Hepatocyte (in vitro differentiated cells): Measurements from ENCODE around the gene CHD9. TPM values are rescaled to one million over a fixed set of nuclear protein-coding genes. Genes with fewer than 3 reads are reported as not detected.
A peak's percentile ranks its signal among the peaks of the same experiment; 100 is the strongest.

ENCODE experiments used
- DNase-seq: peaks from one replicate; pipeline ENCODE4 v3.0.0-alpha.2; 2016; ENCODE audit warnings: low spot score
- H2AFZ ChIP-seq: fragments of 200-600 bp; sonication (generic); 2 replicates; pipeline ENCODE4 v1.6.0; 2016; ENCODE audit warnings: antibody characterized with exemption, mild to moderate bottlenecking
- H3K27ac ChIP-seq: fragments of 200-600 bp; sonication (generic); 2 replicates; pipeline ENCODE4 v1.5.1; 2016; ENCODE audit warnings: mild to moderate bottlenecking
- H3K27me3 ChIP-seq: fragments of 200-600 bp; sonication (generic); 2 replicates; pipeline ENCODE4 v1.6.1; 2016
- H3K36me3 ChIP-seq: fragments of 200-600 bp; sonication (generic); replicated peaks from 2 replicates; pipeline ENCODE4 v1.5.1; 2016; ENCODE audit warnings: low read depth; ENCODE audit not compliant: insufficient read depth
- H3K4me1 ChIP-seq: fragments of 200-600 bp; sonication (generic); 2 replicates; pipeline ENCODE4 v1.5.1; 2016; ENCODE audit warnings: mild to moderate bottlenecking, moderate library complexity; ENCODE audit not compliant: insufficient read depth
- H3K4me2 ChIP-seq: fragments of 200-600 bp; sonication (generic); 2 replicates; pipeline ENCODE4 v1.6.0; 2016
- H3K4me3 ChIP-seq: fragments of 200-600 bp; sonication (generic); 2 replicates; pipeline ENCODE4 v1.5.1; 2016; ENCODE audit warnings: mild to moderate bottlenecking
- H3K79me2 ChIP-seq: fragments of 200-600 bp; sonication (generic); 2 replicates; pipeline ENCODE4 v1.6.0; 2017; ENCODE audit warnings: mild to moderate bottlenecking
- H3K9me2 ChIP-seq: fragments of 200-600 bp; sonication (generic); replicated peaks from 2 replicates; pipeline ENCODE4 v1.6.0; 2017; ENCODE audit warnings: mild to moderate bottlenecking; ENCODE audit not compliant: insufficient read depth
- H3K9me3 ChIP-seq: fragments of 200-600 bp; sonication (generic); 2 replicates; pipeline ENCODE4 v1.5.1; 2016; ENCODE audit warnings: low read depth, mild to moderate bottlenecking
- H4K20me1 ChIP-seq: fragments of 200-600 bp; sonication (generic); 2 replicates; pipeline ENCODE4 v1.6.0; 2016; ENCODE audit warnings: mild to moderate bottlenecking; ENCODE audit not compliant: insufficient read depth, poor library complexity, severe bottlenecking
- CTCF ChIP-seq: fragments of 200-600 bp; sonication (generic); IDR thresholded peaks from 2 replicates; pipeline ENCODE4 v1.5.1; 2016; ENCODE audit warnings: antibody characterized with exemption, mild to moderate bottlenecking; ENCODE audit not compliant: poor library complexity
- EZH2 ChIP-seq: fragments of 200-600 bp; sonication (generic); IDR thresholded peaks from 2 replicates; pipeline ENCODE4 v1.6.1; 2016; ENCODE audit warnings: antibody characterized with exemption, mild to moderate bottlenecking, borderline replicate concordance
- EZH2phosphoT487 ChIP-seq: fragments of 200-600 bp; sonication (generic); IDR thresholded peaks from one replicate; pipeline ENCODE4 v1.6.1; 2018; ENCODE audit warnings: antibody characterized with exemption, mild to moderate bottlenecking, low read depth, moderate library complexity; ENCODE audit not compliant: unreplicated experiment, severe bottlenecking
- WGBS: methylation state at CpG from one replicate; pipeline ENCODE4 v1.1.6; 2016; ENCODE audit warnings: low lambda C conversion rate; ENCODE audit errors: missing lambda C conversion rate; 5-methylcytosine and 5-hydroxymethylcytosine counted together
- polyA plus RNA-seq: library from polyadenylated mRNA; unstranded; fragments of >200 nt; fragmentation: Nextera tagmentation; extraction: Ambion mirVana; gene quantifications from 2 replicates; pipeline ENCODE4 v1.2.1, GENCODE V29; 2016
- total RNA-seq: library from RNA; depleted of rRNA; stranded (reverse); fragments of >200 nt; gene quantifications from 2 replicates; pipeline ENCODE4 v1.2.3, GENCODE V29; 2014

CHD9 gene
- total and polyA plus RNA-seq, 2 experiments from 2014 or later, result 54.9 to 68.2 TPM

- Histone ChIP-seq H3K27ac (peak overlapping the region; percentile 7), H3K27me3 (no peaks in the 10 kb centered on the region), H3K36me3 (no peaks in the 10 kb centered on the region), H3K4me2 (no peak overlapping the region), H3K4me3 (no peak overlapping the region), H3K4me1 (no peaks in the 10 kb centered on the region), H3K9me3 (no peaks in the 10 kb centered on the region), H4K20me1 (no peaks in the 10 kb centered on the region), H2AFZ (no peak overlapping the region), H3K9me2 (no peaks in the 10 kb centered on the region), H3K79me2 (peaks cover 70% of the 10 kb centered on the region)
- TF ChIP-seq CTCF (no peak), EZH2 (no peak), EZH2phosphoT487 (no peak)
- DNase-seq, result no peak
- 70% methylated on average over 6 of the region's 6 CpGs for WGBS
Observed at GRCh38 chr16:53065461-53066061, 10.8 kb downstream of the CHD9 start.

DNA sequence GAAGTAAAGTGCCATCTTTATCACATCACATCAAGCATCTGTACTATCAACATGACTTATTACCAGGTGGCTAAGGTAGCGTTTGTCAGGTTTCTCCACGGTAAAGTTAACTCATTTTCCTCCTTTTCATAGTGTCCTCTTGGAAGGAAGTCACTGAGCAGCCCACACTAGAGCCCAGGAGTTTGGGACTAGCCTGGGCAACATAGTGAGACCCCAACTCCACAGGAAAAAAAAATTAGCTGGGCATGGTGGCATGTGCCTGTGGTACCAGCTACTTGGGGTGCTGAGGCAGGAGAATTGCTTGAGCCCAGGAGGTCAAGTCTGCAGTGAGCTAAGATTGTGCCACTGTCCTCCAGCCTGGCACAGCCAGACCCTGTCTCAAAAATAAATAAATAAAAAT lies 12.9 kb downstream of the CHD9 start:
- no peaks in the 10 kb centered on the region for H3K36me3 ChIP-seq
- H3K27ac ChIP-seq, result no peak overlapping the region
- H3K4me3 ChIP-seq, result no peak overlapping the region
- 80% methylated on average over 2 of the region's 2 CpGs for WGBS
- no peak for DNase-seq
- H3K79me2 ChIP-seq, result peaks cover 59% of the 10 kb centered on the region
- no peak overlapping the region for H3K4me2 ChIP-seq
- no peaks in the 10 kb centered on the region for H3K9me2 ChIP-seq
- TF ChIP-seq EZH2, result no peak
- TF ChIP-seq EZH2phosphoT487, result no peak
- TF ChIP-seq CTCF, result no peak
- no peak overlapping the region for H2AFZ ChIP-seq
- H4K20me1 ChIP-seq, result no peaks in the 10 kb centered on the region
- H3K9me3 ChIP-seq, result no peaks in the 10 kb centered on the region
- H3K4me1 ChIP-seq, result peaks cover 6% of the 10 kb centered on the region
- H3K27me3 ChIP-seq, result no peaks in the 10 kb centered on the region

DNA sequence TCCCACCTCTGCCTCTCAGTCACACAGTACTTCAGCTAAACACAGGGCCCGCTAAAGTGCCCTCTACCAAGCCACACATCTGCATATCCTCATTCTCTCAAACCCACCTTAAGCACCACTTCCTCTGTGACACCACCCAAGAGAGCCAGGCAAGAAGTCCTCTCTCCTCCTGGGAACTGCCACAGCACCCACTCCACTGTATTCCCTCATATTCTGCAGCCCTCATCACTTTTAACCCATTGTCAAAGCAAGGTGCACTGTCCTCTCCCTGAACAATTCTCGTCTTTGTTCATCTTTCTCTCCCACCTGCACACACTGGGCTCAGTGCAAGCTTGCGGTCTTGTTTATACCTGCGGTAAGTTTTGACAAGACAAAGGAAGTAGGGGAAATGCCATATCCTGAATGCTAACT lies 13.6 kb downstream of the CHD9 start:
- no peaks in the 10 kb centered on the region for H4K20me1 ChIP-seq
- H3K79me2 ChIP-seq, result peaks cover 58% of the 10 kb centered on the region
- no peaks in the 10 kb centered on the region for H3K9me2 ChIP-seq
- H3K36me3 ChIP-seq, result no peaks in the 10 kb centered on the region
- 97% methylated on average over 4 of the region's 4 CpGs for WGBS
- H3K27ac ChIP-seq, result no peak overlapping the region
- no peak overlapping the region for H3K4me2 ChIP-seq
- no peak overlapping the region for H2AFZ ChIP-seq
- H3K4me1 ChIP-seq, result peaks cover 6% of the 10 kb centered on the region
- TF ChIP-seq EZH2phosphoT487 (no peak), CTCF (no peak), EZH2 (no peak)
- DNase-seq, result no peak
- no peaks in the 10 kb centered on the region for H3K9me3 ChIP-seq
- no peaks in the 10 kb centered on the region for H3K27me3 ChIP-seq
- no peak overlapping the region for H3K4me3 ChIP-seq

GRCh38 chr16:53069772-53070171 lies 15.0 kb downstream of the CHD9 start:
- Histone ChIP-seq H3K36me3 (no peaks in the 10 kb centered on the region), H2AFZ (no peak overlapping the region), H3K79me2 (peaks cover 60% of the 10 kb centered on the region), H3K9me3 (no peaks in the 10 kb centered on the region), H3K9me2 (no peaks in the 10 kb centered on the region), H3K27ac (no peak overlapping the region), H3K4me3 (no peak overlapping the region), H3K4me2 (no peak overlapping the region), H3K27me3 (no peaks in the 10 kb centered on the region), H4K20me1 (no peaks in the 10 kb centered on the region), H3K4me1 (peaks cover 6% of the 10 kb centered on the region)
- no peak for DNase-seq
- no peak for TF ChIP-seq EZH2phosphoT487
- TF ChIP-seq EZH2, result no peak
- TF ChIP-seq CTCF, result no peak
- WGBS, result 92% methylated on average over 2 of the region's 2 CpGs
